Measurements from ENCODE around the gene SFTPD. TPM values are rescaled to one million over a fixed set of nuclear protein-coding genes. Genes with fewer than 3 reads are reported as not detected.

Gene SFTPD
- total RNA-seq, 1 donor from 2014 or later: not detected

- Histone ChIP-seq H3K27me3 (ENCODE audit: control insufficient read depth in 3 of 3, insufficient read depth in 3 of 3, low read length in 3 of 3) (peaks cover 0 to 3% (median 0%) of the 10 kb centered on the region in 3 donors), H3K4me3 (ENCODE audit: low read length in 3 of 3) (no peak overlapping the region), H3K27ac (ENCODE audit: low read depth, low read length) (no peak overlapping the region), H3K36me3 (ENCODE audit: control insufficient read depth in 3 of 3, insufficient read depth in 3 of 3, low read length in 3 of 3) (peaks cover 0 to 4% (median 0%) of the 10 kb centered on the region in 3 donors), H3K4me1 (ENCODE audit: control insufficient read depth in 3 of 3, insufficient read depth in 3 of 3, low read length in 3 of 3) (no peaks in the 10 kb centered on the region), H3K9me3 (ENCODE audit: control insufficient read depth in 3 of 3, low read length in 3 of 3) (no peaks in the 10 kb centered on the region), H3K9ac (ENCODE audit: low read depth in 1 of 3, low read length in 3 of 3) (no peak overlapping the region)
These were observed 2.4 kb downstream of the SFTPD start for GRCh38 chr10:79946271-79947082.

- no peaks in the 10 kb centered on the region for H3K9me3 ChIP-seq (ENCODE audit: control insufficient read depth in 3 of 3, low read length in 3 of 3)
These were observed 4.2 kb downstream of the SFTPD start for GRCh38 chr10:79944428-79945395.

GRCh38 chr10:79943871-79944270 lies 5.0 kb downstream of the SFTPD start:
- Histone ChIP-seq H3K4me3 (ENCODE audit: low read length in 3 of 3) (no peak overlapping the region), H3K27me3 (ENCODE audit: control insufficient read depth in 3 of 3, insufficient read depth in 3 of 3, low read length in 3 of 3) (peaks cover 0 to 3% (median 0%) of the 10 kb centered on the region in 3 donors), H3K9me3 (ENCODE audit: control insufficient read depth in 3 of 3, low read length in 3 of 3) (no peaks in the 10 kb centered on the region), H3K9ac (ENCODE audit: low read depth in 1 of 3, low read length in 3 of 3) (no peak overlapping the region), H3K36me3 (ENCODE audit: control insufficient read depth in 3 of 3, insufficient read depth in 3 of 3, low read length in 3 of 3) (peaks cover 0 to 4% (median 2%) of the 10 kb centered on the region in 3 donors), H3K4me1 (ENCODE audit: control insufficient read depth in 3 of 3, insufficient read depth in 3 of 3, low read length in 3 of 3) (no peaks in the 10 kb centered on the region), H3K27ac (ENCODE audit: low read depth, low read length) (no peak overlapping the region)

More at GRCh38 chr10:79944428-79945395, 4.2 kb downstream of the SFTPD start:
- H3K9ac ChIP-seq (ENCODE audit: low read depth in 1 of 3, low read length in 3 of 3): no peak overlapping the region
- no peak overlapping the region for H3K27ac ChIP-seq (ENCODE audit: low read depth, low read length)
- peaks cover 0 to 3% (median 0%) of the 10 kb centered on the region in 3 donors for H3K27me3 ChIP-seq (ENCODE audit: control insufficient read depth in 3 of 3, insufficient read depth in 3 of 3, low read length in 3 of 3)
- no peak overlapping the region for H3K4me3 ChIP-seq (ENCODE audit: low read length in 3 of 3)
- H3K36me3 ChIP-seq (ENCODE audit: control insufficient read depth in 3 of 3, insufficient read depth in 3 of 3, low read length in 3 of 3): peaks cover 0 to 4% (median 2%) of the 10 kb centered on the region in 3 donors
- H3K4me1 ChIP-seq (ENCODE audit: control insufficient read depth in 3 of 3, insufficient read depth in 3 of 3, low read length in 3 of 3): no peaks in the 10 kb centered on the region

- no peak overlapping the region for H3K27ac ChIP-seq (ENCODE audit: low read depth, low read length)
- no peak overlapping the region for H3K4me3 ChIP-seq (ENCODE audit: low read length in 3 of 3)
- H3K27me3 ChIP-seq (ENCODE audit: control insufficient read depth in 3 of 3, insufficient read depth in 3 of 3, low read length in 3 of 3): peaks cover 0 to 3% (median 0%) of the 10 kb centered on the region in 3 donors
- peaks cover 0 to 4% (median 2%) of the 10 kb centered on the region in 3 donors for H3K36me3 ChIP-seq (ENCODE audit: control insufficient read depth in 3 of 3, insufficient read depth in 3 of 3, low read length in 3 of 3)
- peaks cover 0 to 1% (median 0%) of the 10 kb centered on the region in 3 donors for H3K4me1 ChIP-seq (ENCODE audit: control insufficient read depth in 3 of 3, insufficient read depth in 3 of 3, low read length in 3 of 3)
- no peak overlapping the region for H3K9ac ChIP-seq (ENCODE audit: low read depth in 1 of 3, low read length in 3 of 3)
- H3K9me3 ChIP-seq (ENCODE audit: control insufficient read depth in 3 of 3, low read length in 3 of 3): no peaks in the 10 kb centered on the region
These were observed 6.4 kb downstream of the SFTPD start for GRCh38 chr10:79942261-79943185.

- Histone ChIP-seq H3K9ac (ENCODE audit: low read depth in 1 of 3, low read length in 3 of 3) (no peak overlapping the region), H3K27me3 (ENCODE audit: control insufficient read depth in 3 of 3, insufficient read depth in 3 of 3, low read length in 3 of 3) (peaks cover 0 to 3% (median 0%) of the 10 kb centered on the region in 3 donors), H3K27ac (ENCODE audit: low read depth, low read length) (no peak overlapping the region), H3K4me1 (ENCODE audit: control insufficient read depth in 3 of 3, insufficient read depth in 3 of 3, low read length in 3 of 3) (peaks cover 0 to 3% (median 0%) of the 10 kb centered on the region in 3 donors), H3K4me3 (ENCODE audit: low read length in 3 of 3) (no peak overlapping the region), H3K9me3 (ENCODE audit: control insufficient read depth in 3 of 3, low read length in 3 of 3) (no peaks in the 10 kb centered on the region), H3K36me3 (ENCODE audit: control insufficient read depth in 3 of 3, insufficient read depth in 3 of 3, low read length in 3 of 3) (peaks cover 0 to 4% (median 2%) of the 10 kb centered on the region in 3 donors)
These were observed 7.2 kb downstream of the SFTPD start for GRCh38 chr10:79941585-79942210.

GRCh38 chr10:79941146-79941545 lies 7.8 kb downstream of the SFTPD start:
- no peak overlapping the region for H3K4me3 ChIP-seq (ENCODE audit: low read length in 3 of 3)

GRCh38 chr10:79940431-79940830 lies 8.5 kb downstream of the SFTPD start:
- peaks cover 0 to 4% (median 2%) of the 10 kb centered on the region in 3 donors for H3K36me3 ChIP-seq (ENCODE audit: control insufficient read depth in 3 of 3, insufficient read depth in 3 of 3, low read length in 3 of 3)
- no peaks in the 10 kb centered on the region for H3K9me3 ChIP-seq (ENCODE audit: control insufficient read depth in 3 of 3, low read length in 3 of 3)
- no peak overlapping the region for H3K9ac ChIP-seq (ENCODE audit: low read depth in 1 of 3, low read length in 3 of 3)
- H3K4me1 ChIP-seq (ENCODE audit: control insufficient read depth in 3 of 3, insufficient read depth in 3 of 3, low read length in 3 of 3): peaks cover 0 to 3% (median 0%) of the 10 kb centered on the region in 3 donors
- no peak overlapping the region for H3K4me3 ChIP-seq (ENCODE audit: low read length in 3 of 3)
- H3K27ac ChIP-seq (ENCODE audit: low read depth, low read length): no peak overlapping the region
- H3K27me3 ChIP-seq (ENCODE audit: control insufficient read depth in 3 of 3, insufficient read depth in 3 of 3, low read length in 3 of 3): no peaks in the 10 kb centered on the region

More at GRCh38 chr10:79941146-79941545, 7.8 kb downstream of the SFTPD start:
- no peaks in the 10 kb centered on the region for H3K9me3 ChIP-seq (ENCODE audit: control insufficient read depth in 3 of 3, low read length in 3 of 3)
- peaks cover 0 to 3% (median 0%) of the 10 kb centered on the region in 3 donors for H3K4me1 ChIP-seq (ENCODE audit: control insufficient read depth in 3 of 3, insufficient read depth in 3 of 3, low read length in 3 of 3)
- no peak overlapping the region for H3K9ac ChIP-seq (ENCODE audit: low read depth in 1 of 3, low read length in 3 of 3)
- H3K36me3 ChIP-seq (ENCODE audit: control insufficient read depth in 3 of 3, insufficient read depth in 3 of 3, low read length in 3 of 3): peaks cover 0 to 4% (median 2%) of the 10 kb centered on the region in 3 donors
- H3K27ac ChIP-seq (ENCODE audit: low read depth, low read length): no peak overlapping the region
- peaks cover 0 to 2% (median 0%) of the 10 kb centered on the region in 3 donors for H3K27me3 ChIP-seq (ENCODE audit: control insufficient read depth in 3 of 3, insufficient read depth in 3 of 3, low read length in 3 of 3)

GRCh38 chr10:79939969-79940368 lies 8.9 kb downstream of the SFTPD start:
- Histone ChIP-seq H3K9me3 (ENCODE audit: control insufficient read depth in 3 of 3, low read length in 3 of 3) (no peaks in the 10 kb centered on the region), H3K4me3 (ENCODE audit: low read length in 3 of 3) (no peak overlapping the region), H3K27ac (ENCODE audit: low read depth, low read length) (no peak overlapping the region), H3K9ac (ENCODE audit: low read depth in 1 of 3, low read length in 3 of 3) (no peak overlapping the region), H3K4me1 (ENCODE audit: control insufficient read depth in 3 of 3, insufficient read depth in 3 of 3, low read length in 3 of 3) (peaks cover 0 to 3% (median 0%) of the 10 kb centered on the region in 3 donors), H3K27me3 (ENCODE audit: control insufficient read depth in 3 of 3, insufficient read depth in 3 of 3, low read length in 3 of 3) (no peaks in the 10 kb centered on the region), H3K36me3 (ENCODE audit: control insufficient read depth in 3 of 3, insufficient read depth in 3 of 3, low read length in 3 of 3) (peaks cover 0 to 4% (median 2%) of the 10 kb centered on the region in 3 donors)

Data from skeletal muscle tissue (tissue), 4 donors.